Subcutaneous adipose tissue (tissue), 4 donors: Measurements from ENCODE around the gene TMEM87B. TPM values are rescaled to one million over a fixed set of nuclear protein-coding genes. Genes with fewer than 3 reads are reported as not detected.

Source experiments
- total RNA-seq, 4 donors: library from RNA; depleted of rRNA; stranded (reverse); fragments of >200 nt; gene quantifications; one replicate each; pipeline ENCODE4 v1.1.0, GENCODE V29; 2016

Gene TMEM87B
- total RNA-seq, 4 donors from 2014 or later: 13.6 to 27.5 (median 20.6) TPM

Other genes with a start within 250 kb of the TMEM87B start
- gene ANAPC1, start 171.1 kb upstream of the TMEM87B start, total RNA-seq: 10 to 100 TPM; 39.3 to 53.5 (median 43.7) TPM
- 100 to 1,000 TPM in 1 of 4 donors, 10 to 100 TPM in 3; 32.4 to 102 (median 75.1) TPM for gene MERTK, start 156.7 kb upstream of the TMEM87B start, total RNA-seq
- 10 to 100 TPM in 1 of 4 donors, 1 to 10 TPM in 3; 1.3 to 13.0 (median 4.7) TPM for gene FBLN7, start 83.1 kb downstream of the TMEM87B start, total RNA-seq
- gene ZC3H8, start 199.8 kb downstream of the TMEM87B start, total RNA-seq: 10 to 100 TPM in 3 of 4 donors, 1 to 10 TPM in 1; 4.7 to 24.0 (median 21.5) TPM
- gene ZC3H6, start 220.3 kb downstream of the TMEM87B start, total RNA-seq: 10 to 100 TPM; 19.9 to 24.3 (median 20.2) TPM